ENCODE results near the gene STAG1.
A peak's percentile ranks its signal among the peaks of the same experiment; 100 is the strongest.

STAG1 gene

GRCh38 chr3:136329593-136329992, 422.6 kb downstream of the STAG1 start:
- peaks cover 0 to 65% of the 10 kb centered on the region in 2 experiments; a peak in 1 of 3 replicates for H3K36me3 ChIP-seq (ENCODE audit: control insufficient read depth in 2 of 2, insufficient read depth in 1 of 2, low read length in 2 of 2)
- H3K4me3 ChIP-seq (ENCODE audit: low read depth, low read length) = no peak overlapping the region
- H3K27ac ChIP-seq (ENCODE audit: extremely low read depth, low read depth, low read length) = no peak overlapping the region
- TF ChIP-seq ZNF449 (tag by site-specific recombination; IDR thresholded peaks at IDR 0.05) = peak; percentile 71
- TF ChIP-seq ZNF544 (tag by site-specific recombination; IDR thresholded peaks at IDR 0.05) = no peak
- ChIA-PET POLR2A (no interaction called here), CTCF (no interaction called here)
- H3K9me3 ChIP-seq (ENCODE audit: control insufficient read depth, insufficient read depth, low read depth, low read length) = no peaks in the 10 kb centered on the region
- no peaks in the 10 kb centered on the region for H3K4me1 ChIP-seq (ENCODE audit: control insufficient read depth, insufficient read depth, low read length)

GRCh38 chr3:136327671-136328070, 424.5 kb downstream of the STAG1 start:
- Histone ChIP-seq H3K27ac (ENCODE audit: extremely low read depth, low read depth, low read length) (no peak overlapping the region), H3K36me3 (ENCODE audit: control insufficient read depth in 2 of 2, insufficient read depth in 1 of 2, low read length in 2 of 2) (peaks cover 0 to 54% of the 10 kb centered on the region in 2 experiments; a peak in 1 of 3 replicates), H3K9me3 (ENCODE audit: control insufficient read depth, insufficient read depth, low read depth, low read length) (no peaks in the 10 kb centered on the region), H3K4me3 (ENCODE audit: low read depth, low read length) (no peak overlapping the region), H3K4me1 (ENCODE audit: control insufficient read depth, insufficient read depth, low read length) (no peaks in the 10 kb centered on the region)
- ChIA-PET CTCF (no interaction called here), POLR2A (no interaction called here)
- TF ChIP-seq ZNF274 (IDR thresholded peaks at IDR 0.05; ENCODE audit: low read length) = no peak
- no peak for TF ChIP-seq ZNF274 (tag by site-specific recombination; IDR thresholded peaks at IDR 0.05; ENCODE audit: borderline replicate concordance)
- TF ChIP-seq ZNF133 (tag by site-specific recombination; IDR thresholded peaks at IDR 0.05) = no peak
- TF ChIP-seq ZBTB6 (tag by site-specific recombination; IDR thresholded peaks at IDR 0.05) = no peak
- TF ChIP-seq ZNF24 (tag by site-specific recombination; IDR thresholded peaks at IDR 0.05) = no peak
- no peak for TF ChIP-seq ZBTB21 (tag by site-specific recombination; IDR thresholded peaks at IDR 0.05)
- TF ChIP-seq ZNF433 (tag by site-specific recombination; IDR thresholded peaks at IDR 0.05; ENCODE audit: low read depth) = no peak
- no peak for TF ChIP-seq ZNF701 (tag by site-specific recombination; IDR thresholded peaks at IDR 0.05)
- TF ChIP-seq ZNF585B (tag by site-specific recombination; IDR thresholded peaks at IDR 0.05) = no peak
- TF ChIP-seq ZNF830 (tag by site-specific recombination; IDR thresholded peaks at IDR 0.05; ENCODE audit: low read depth) = no peak
- TF ChIP-seq ZNF596 (tag by site-specific recombination; IDR thresholded peaks at IDR 0.05) = no peak
- no peak for TF ChIP-seq ZNF416 (tag by site-specific recombination; IDR thresholded peaks at IDR 0.05)
- TF ChIP-seq ZBTB26 (tag by site-specific recombination; optimal IDR thresholded peaks at IDR 0.05) = no peak
- TF ChIP-seq ZNF521 (tag by site-specific recombination; IDR thresholded peaks at IDR 0.05) = no peak
- TF ChIP-seq ZNF501 (tag by site-specific recombination; IDR thresholded peaks at IDR 0.05) = no peak
- no peak for TF ChIP-seq ZNF146 (tag by site-specific recombination; IDR thresholded peaks at IDR 0.05)
- no peak for TF ChIP-seq ZNF132 (tag by site-specific recombination; IDR thresholded peaks at IDR 0.05; ENCODE audit: borderline replicate concordance)
- TF ChIP-seq ZBTB11 (tag by site-specific recombination; conservative IDR thresholded peaks at IDR 0.05; ENCODE audit: low read depth) = no peak
